ENCODE data around the gene NKRF.

Gene NKRF

GRCh38 chrX:119606280-119607017 is at the start of gene NKRF:
TSS of gene NKRF (minus strand) at chrX:119606424.
- DNase-seq (ENCODE audit: low read depth): peak; percentile 51
- peak within 1 kb of the TSS; percentile 83 for H3K4me3 ChIP-seq (ENCODE audit: low read length)
- no peak for TF ChIP-seq CTCF (conservative IDR thresholded peaks at IDR 0.05; ENCODE audit: low read depth, low read length)

- DNase-seq (ENCODE audit: low read depth): peak; percentile 20
- TF ChIP-seq CTCF (conservative IDR thresholded peaks at IDR 0.05; ENCODE audit: low read depth, low read length): no peak
- H3K4me3 ChIP-seq (ENCODE audit: low read length): no peak overlapping the region
These were observed 48.9 kb upstream of the NKRF start for GRCh38 chrX:119655125-119655524.

GRCh38 chrX:119654112-119654531 is 47.9 kb upstream of the NKRF start:
- peak; percentile 34 for DNase-seq (ENCODE audit: low read depth)
- peak; percentile 16 for TF ChIP-seq CTCF (conservative IDR thresholded peaks at IDR 0.05; ENCODE audit: low read depth, low read length)
- H3K4me3 ChIP-seq (ENCODE audit: low read length): no peak overlapping the region

- no peak for TF ChIP-seq CTCF (conservative IDR thresholded peaks at IDR 0.05; ENCODE audit: low read depth, low read length)
- no peak overlapping the region for H3K4me3 ChIP-seq (ENCODE audit: low read length)
- DNase-seq (ENCODE audit: low read depth): no peak
These were observed 42.2 kb upstream of the NKRF start for GRCh38 chrX:119648421-119648775.

GRCh38 chrX:119647552-119648420 is 41.6 kb upstream of the NKRF start:
- no peak for TF ChIP-seq CTCF (conservative IDR thresholded peaks at IDR 0.05; ENCODE audit: low read depth, low read length)
- no peak for DNase-seq (ENCODE audit: low read depth)
- H3K4me3 ChIP-seq (ENCODE audit: low read length): no peak overlapping the region

- DNase-seq (ENCODE audit: low read depth): no peak
- H3K4me3 ChIP-seq (ENCODE audit: low read length): no peak overlapping the region
- TF ChIP-seq CTCF (conservative IDR thresholded peaks at IDR 0.05; ENCODE audit: low read depth, low read length): no peak
These were observed 40.9 kb upstream of the NKRF start for GRCh38 chrX:119647089-119647488.
